Dedifferentiated amniotic fluid mesenchymal stem cell (primary cell): ENCODE results near the gene CSRNP3.

Source experiments
- DNase-seq: peaks from one replicate; pipeline ENCODE4 v3.0.0-alpha.2; 2016; ENCODE audit errors: extremely low spot score

The CSRNP3 gene

GRCh38 chr2:165539985-165540384 lies 70.5 kb downstream of the CSRNP3 start:
- DNase-seq, result no peak

DNA sequence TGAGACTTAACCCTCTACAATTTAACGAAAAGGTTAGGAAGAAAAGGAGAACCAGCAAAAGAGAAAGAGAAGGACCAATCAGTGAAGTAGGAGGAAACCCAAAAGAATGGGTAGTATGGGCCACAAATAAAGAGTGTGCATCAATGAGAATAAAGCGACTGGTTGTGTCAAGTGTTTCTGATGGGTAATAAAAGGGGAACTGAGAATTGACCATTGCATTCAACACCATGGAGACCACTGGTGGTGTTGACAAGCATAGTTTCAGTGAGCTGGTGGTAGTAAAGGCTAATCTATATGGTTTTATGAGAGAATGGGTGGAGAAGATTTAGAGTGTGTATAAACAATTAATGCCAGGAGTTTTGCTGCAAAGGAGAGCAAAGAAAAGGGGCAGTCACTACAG lies 75.4 kb downstream of the CSRNP3 start:
- no peak for DNase-seq

- DNase-seq, result no peak
These were observed 78.4 kb downstream of the CSRNP3 start for GRCh38 chr2:165547900-165548299.

- DNase-seq, result no peak
These were observed 80.1 kb downstream of the CSRNP3 start for GRCh38 chr2:165549619-165550018.

DNA sequence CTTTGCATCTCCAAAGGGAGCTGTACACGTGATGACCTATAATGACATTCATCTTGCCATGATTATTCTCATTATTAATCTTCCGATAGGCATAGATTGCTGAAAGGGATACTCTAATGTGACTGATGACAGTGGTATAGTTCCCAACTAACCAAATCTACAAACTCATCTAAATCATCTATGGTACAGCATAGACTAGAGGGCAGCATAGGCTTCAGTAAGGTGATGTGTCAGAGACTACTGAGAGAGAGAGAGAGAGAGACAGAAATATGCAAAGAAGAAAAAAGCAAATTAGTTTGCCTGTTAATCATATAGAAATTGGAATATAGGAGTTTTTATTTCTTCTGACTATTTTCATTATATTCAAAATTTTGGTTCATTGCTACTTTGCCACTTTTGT lies 89.3 kb downstream of the CSRNP3 start:
- no peak for DNase-seq

DNA sequence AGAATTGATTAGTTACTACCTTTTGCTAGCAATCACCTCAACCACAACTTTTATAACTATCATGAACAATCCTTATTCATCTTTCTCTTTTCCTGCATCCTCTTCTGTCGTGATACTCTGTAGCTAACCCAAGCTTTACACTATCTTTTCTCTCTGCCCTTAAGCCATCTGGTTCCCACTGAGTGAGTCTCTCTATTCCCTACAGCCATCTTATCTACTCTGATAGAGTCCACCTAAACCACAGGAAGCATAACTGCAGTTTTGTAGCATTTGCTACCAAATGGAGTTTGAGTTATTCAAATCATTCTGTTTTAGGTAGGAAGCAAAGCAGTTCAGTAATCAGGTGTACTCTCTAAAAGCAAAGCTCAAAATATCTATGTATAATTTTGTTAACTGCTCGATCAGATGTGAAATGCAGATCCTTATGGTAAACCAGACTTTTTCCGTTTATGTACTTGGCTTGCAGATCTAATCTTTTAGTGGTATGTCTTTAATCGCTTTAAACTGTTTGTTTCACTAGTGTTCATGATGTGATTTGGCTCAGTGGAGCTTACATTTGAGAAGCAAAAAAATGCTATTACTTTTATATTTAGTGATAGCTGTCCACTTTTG lies 91.0 kb downstream of the CSRNP3 start:
- DNase-seq, result no peak

- DNase-seq, result no peak
These were observed 92.0 kb downstream of the CSRNP3 start for GRCh38 chr2:165561516-165561915.

DNA sequence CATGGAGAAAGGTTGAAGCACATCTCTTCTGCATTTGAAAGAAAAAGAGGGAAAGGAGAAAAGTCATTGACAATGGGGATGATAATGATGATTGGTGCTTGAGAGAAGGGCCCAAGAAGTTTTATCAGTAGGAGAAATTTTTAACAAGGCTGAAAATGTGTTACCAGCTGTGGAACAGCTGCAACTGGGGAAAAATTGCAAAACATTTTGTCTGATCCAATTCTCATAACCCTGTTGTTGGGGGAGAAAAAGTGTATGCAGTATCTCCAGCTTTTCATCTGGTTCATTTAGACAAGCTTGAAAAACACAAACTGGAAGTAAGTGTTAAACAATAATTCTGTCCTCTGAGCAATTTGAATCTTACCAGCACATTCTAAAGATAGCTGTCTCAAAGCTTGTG lies 92.7 kb downstream of the CSRNP3 start:
- no peak for DNase-seq

DNA sequence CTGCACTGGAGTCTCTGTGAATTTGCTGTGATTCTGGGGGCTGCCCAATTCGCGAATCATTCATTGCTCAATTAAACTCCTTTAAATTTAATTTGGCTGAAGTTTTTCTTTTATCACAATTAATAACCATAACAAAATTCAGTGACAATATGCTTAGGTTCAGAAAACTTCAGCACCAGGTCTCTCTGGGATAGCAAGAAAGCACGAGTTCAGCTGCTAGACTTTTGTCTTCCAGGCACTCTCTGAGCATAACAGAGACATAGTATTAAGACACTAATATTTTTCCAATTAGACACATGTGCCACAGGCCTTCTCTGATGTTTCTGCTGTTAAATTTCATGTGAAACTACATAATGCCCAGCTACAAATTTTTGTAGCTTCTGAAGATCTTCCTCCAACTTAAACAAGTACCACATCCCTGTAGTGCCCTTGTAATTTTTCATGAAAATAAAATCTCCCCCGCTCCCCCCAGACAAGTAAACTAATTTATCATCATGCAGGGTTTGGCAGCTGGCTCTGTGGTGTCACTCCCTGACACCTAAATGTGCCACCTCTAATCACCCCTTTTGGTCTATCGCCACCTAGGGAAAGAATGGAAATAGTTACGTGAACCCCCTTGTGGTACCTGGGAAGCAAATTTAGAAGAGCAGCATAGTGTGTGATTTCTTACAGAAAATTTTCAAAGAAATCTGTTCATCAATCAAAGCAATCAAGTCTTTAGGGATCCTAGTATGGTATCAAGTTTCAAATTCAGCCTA lies 94.1 kb downstream of the CSRNP3 start:
- DNase-seq, result no peak

DNA sequence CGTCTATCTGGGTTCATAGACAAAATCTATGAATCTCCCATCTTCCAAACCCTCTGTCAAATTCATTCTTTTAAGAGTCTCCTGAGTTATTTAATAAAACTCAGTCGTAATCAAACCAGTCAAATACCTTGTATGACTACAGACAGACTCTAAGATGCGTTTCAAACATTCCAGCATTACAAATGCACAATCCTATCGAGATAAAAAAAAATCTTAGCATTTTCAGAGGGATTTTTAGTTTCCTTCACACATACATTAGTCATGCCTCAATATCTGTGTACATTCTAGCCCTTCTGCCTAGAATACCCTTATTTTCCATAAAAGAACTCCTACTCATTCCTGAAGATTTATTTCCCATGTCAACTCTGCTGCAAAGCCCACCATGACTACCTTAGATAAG lies 96.5 kb downstream of the CSRNP3 start:
- DNase-seq, result no peak

DNA sequence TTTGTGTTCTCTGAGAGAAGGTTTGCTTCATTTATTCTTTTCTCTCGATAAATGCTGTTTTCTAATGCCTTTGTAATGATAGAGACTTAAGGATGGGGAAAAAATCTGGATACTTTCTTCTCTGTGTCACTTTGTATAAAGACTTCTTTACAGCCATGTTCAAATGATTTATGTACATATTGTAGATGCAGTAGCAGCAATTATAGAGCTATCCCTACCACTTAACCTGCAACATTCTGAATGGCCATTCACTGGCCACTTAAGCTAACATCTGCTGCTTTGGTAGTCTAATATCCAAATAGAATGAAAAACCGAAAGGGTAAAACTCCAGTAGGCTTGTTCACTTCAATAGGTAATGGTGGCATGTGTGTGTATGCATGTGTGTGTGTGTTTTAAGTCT lies 97.8 kb downstream of the CSRNP3 start:
- no peak for DNase-seq

- DNase-seq, result no peak
These were observed 98.9 kb downstream of the CSRNP3 start for GRCh38 chr2:165568361-165568760.

GRCh38 chr2:165571477-165571876 lies 102.0 kb downstream of the CSRNP3 start:
- no peak for DNase-seq

DNA sequence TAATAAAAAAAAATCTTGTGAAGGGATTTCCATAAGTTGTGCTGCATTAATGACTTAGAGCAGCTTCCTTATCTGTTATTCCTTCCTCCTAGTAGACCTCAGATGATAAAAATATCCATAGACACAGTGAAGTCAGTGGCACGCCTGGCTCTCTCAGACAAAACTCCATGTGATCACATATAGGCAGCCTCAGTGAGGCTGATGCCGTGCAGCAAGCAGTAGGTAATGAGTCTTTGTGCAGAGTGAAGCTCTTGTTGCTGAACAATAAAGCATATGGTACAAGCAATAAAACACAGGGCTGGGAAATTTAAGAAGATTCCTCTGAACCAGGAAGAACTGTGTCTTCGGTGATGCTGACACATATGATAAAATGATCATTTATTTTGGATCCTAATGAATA lies 102.7 kb downstream of the CSRNP3 start:
- no peak for DNase-seq

GRCh38 chr2:165573534-165574461 lies 104.3 kb downstream of the CSRNP3 start:
- DNase-seq, result no peak

DNA sequence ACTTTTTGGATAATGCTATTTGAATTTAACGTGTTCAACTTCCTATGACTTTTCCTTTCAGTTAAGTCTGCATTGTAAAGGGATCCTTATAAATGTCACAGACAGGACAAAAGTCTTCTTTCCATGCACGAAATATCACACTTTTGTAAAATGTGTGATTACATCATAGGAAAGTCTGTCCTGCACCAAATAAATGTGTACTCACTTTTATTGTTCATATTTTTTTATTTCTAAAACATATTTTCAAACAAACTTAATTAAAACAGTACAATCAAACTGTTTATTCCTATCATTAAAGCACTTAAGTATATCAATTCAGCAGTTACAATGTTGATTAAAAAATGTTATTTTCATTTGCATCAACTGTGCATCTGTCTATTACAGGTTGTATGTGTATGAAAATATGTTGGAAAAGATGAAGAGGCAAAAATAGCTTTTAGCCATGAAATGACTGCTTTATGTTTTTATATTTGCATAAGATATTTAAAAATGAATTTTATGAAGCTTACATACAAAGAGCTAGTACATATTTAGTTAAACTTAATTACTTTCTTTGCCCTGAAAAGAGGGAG lies 105.6 kb downstream of the CSRNP3 start:
- DNase-seq, result no peak

DNA sequence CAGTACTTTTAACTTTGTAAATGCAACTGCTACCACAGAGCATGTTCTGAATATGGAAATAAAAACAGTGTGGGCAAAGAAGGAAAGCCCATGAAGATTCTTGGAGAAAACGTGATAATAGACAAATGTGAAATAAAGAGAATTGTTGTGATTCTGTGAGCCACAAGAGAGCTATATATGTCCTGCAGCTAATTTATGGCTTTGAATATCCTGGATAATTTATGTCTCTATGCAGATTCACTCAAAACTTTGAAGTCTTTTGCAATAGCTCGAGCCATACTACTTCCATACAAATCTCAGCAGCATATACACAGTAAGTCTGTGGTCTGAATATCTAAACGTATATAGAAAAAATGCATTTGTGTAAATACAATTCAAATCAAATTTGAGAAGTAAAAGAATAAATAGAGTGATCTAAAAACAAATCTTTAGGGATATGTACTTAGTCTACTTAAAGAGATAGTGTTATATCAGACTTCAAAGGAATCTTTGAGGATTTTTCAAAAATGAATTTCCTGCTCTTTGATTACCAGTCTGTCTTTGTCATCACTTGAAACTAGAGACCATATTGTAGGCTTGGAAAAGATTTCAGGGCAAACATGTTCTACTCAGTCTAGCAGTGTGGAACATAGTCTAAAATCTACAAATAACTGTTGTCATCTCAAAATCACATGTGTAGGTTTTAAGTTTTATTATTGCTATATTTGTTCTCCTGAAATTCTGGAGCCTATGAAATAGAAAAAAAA lies 107.1 kb downstream of the CSRNP3 start:
- DNase-seq, result no peak

- no peak for DNase-seq
These were observed 112.9 kb downstream of the CSRNP3 start for GRCh38 chr2:165582409-165582808.

GRCh38 chr2:165582863-165583506 lies 113.5 kb downstream of the CSRNP3 start:
- no peak for DNase-seq

GRCh38 chr2:165584126-165584654 lies 114.7 kb downstream of the CSRNP3 start:
- DNase-seq, result no peak

DNA sequence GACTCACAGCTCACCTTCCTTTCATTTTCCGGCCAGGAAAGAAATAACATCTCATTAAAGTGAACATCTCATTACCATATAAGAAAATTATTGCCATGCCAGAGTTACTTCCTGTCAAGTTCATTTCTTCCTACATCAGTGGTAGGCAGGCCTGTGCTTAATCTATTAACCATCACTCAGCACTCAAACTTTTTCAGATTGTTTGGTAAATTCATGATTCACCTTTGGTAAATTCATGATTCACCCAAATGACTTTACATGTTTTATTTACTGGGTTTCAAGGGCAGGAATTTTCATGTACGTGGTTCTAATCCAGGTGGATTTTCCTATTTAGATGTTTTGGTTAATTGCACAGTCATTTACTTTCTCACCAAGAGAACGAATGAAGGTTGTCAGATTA lies 116.5 kb downstream of the CSRNP3 start:
- no peak for DNase-seq
